HG03378 (cell line): ENCODE data around the gene DNAJB9.
"Not testable (repeated sequence)": the region's sequence is repeated elsewhere in the genome, so short reads cannot be mapped to it uniquely, and the experiment has no call there.

Experiments
- ATAC-seq: cut with Tn5 transposase; IDR thresholded peaks from one replicate; pipeline ENCODE4 v1.9.1; 2021; ENCODE audit warnings: mild to moderate bottlenecking, moderate library complexity; ENCODE audit not compliant: unreplicated experiment

The DNAJB9 gene

GRCh38 chr7:108569381-108570145 is at the start of gene DNAJB9, which contains the start of gene THAP5:
Gene DNAJB9, plus strand, starts transcription at chr7:108569874. Its CDS starts 1,853 bp downstream, at chr7:108571727.
Gene THAP5, minus strand, starts transcription at chr7:108569706. Its CDS starts 137 bp downstream, at chr7:108569569.
- peak; percentile 96 for ATAC-seq

- ATAC-seq: no peak
Observed at GRCh38 chr7:108522780-108523179, 46.9 kb upstream of the DNAJB9 start.

GRCh38 chr7:108525327-108525984 is 44.2 kb upstream of the DNAJB9 start:
- peak; percentile 41 for ATAC-seq

- peak; percentile 93 for ATAC-seq
Observed at GRCh38 chr7:108525985-108526767, 43.5 kb upstream of the DNAJB9 start, which contains the start of gene PNPLA8. Gene PNPLA8, minus strand, starts transcription at chr7:108526135. Its CDS starts 10,644 bp downstream, at chr7:108515491.

- ATAC-seq: no peak
Observed at GRCh38 chr7:108526768-108527017, 43.0 kb upstream of the DNAJB9 start.

- ATAC-seq: no peak
Observed at GRCh38 chr7:108528183-108528712, 41.4 kb upstream of the DNAJB9 start.

GRCh38 chr7:108529341-108529740 is 40.3 kb upstream of the DNAJB9 start:
- ATAC-seq: no peak

- no peak for ATAC-seq
Observed at GRCh38 chr7:108533712-108534111, 36.0 kb upstream of the DNAJB9 start.

GRCh38 chr7:108535257-108535656 is 34.4 kb upstream of the DNAJB9 start:
- ATAC-seq: no peak

GRCh38 chr7:108535744-108536143 is 33.9 kb upstream of the DNAJB9 start:
- ATAC-seq: no peak

GRCh38 chr7:108537229-108537628 is 32.4 kb upstream of the DNAJB9 start:
- no peak for ATAC-seq

- not testable (repeated sequence) for ATAC-seq
Observed at GRCh38 chr7:108538236-108538635, 31.4 kb upstream of the DNAJB9 start.

- not testable (repeated sequence) for ATAC-seq
Observed at GRCh38 chr7:108538685-108539084, 31.0 kb upstream of the DNAJB9 start.

GRCh38 chr7:108541478-108541877 is 28.2 kb upstream of the DNAJB9 start:
- no peak for ATAC-seq

- ATAC-seq: not testable (repeated sequence)
Observed at GRCh38 chr7:108548141-108548896, 21.4 kb upstream of the DNAJB9 start.

GRCh38 chr7:108556665-108557064 is 13.0 kb upstream of the DNAJB9 start:
- not testable (repeated sequence) for ATAC-seq

GRCh38 chr7:108557191-108557590 is 12.5 kb upstream of the DNAJB9 start:
- ATAC-seq: no peak

GRCh38 chr7:108557617-108558016 is 12.1 kb upstream of the DNAJB9 start:
- no peak for ATAC-seq

- ATAC-seq: no peak
Observed at GRCh38 chr7:108559253-108559652, 10.4 kb upstream of the DNAJB9 start.

- ATAC-seq: no peak
Observed at GRCh38 chr7:108561047-108561619, 8.5 kb upstream of the DNAJB9 start.
